ENCODE measurements around the gene MEGF10.

MEGF10 gene

GRCh38 chr5:127375124-127375523 lies 84.5 kb downstream of the MEGF10 start:
- DNase-seq: no peak

DNA sequence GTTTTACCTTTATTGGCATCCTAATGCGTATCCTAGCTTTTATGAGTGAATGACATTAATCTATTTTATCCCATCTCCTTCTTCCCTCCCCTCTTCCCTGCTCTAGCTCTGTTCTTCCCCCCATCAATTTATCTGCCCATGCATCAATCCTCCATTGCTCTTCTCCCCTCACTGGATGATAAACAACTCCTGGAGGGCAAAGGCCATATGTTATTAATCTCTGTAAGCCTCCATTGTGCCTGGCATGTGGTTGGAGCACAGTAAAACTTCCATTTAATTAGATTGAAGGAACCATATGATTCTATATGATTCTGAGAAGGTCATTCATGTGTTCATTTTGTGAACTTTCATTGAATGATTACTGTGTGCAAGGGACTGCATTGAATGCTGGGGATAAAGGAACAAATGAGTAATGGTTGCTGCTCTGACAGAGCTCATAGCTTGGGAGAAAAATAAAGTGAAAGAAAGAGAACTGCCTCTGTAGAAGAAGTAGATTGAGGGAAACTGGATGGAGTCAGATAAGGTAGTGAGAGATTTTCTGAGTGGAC lies 85.0 kb downstream of the MEGF10 start:
- no peak for DNase-seq

DNA sequence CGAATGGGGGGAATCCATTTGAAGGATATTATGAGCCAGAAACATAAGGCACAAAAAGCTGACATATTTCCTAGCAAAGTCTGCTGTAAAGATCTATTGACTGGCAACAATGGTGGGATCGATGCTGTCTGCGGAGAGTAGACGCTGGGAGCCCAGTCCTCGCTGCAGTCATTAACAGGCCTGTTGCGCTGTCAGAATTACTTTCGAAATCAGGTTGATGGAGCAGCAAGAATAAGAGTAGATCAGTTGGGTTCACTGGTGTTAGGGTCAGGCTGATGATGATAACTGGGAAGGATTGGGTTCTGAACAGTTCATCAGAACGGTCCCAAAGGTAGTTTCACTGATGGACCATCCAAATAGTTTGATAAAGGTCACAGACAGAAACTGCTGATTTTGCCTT lies 87.1 kb downstream of the MEGF10 start:
- no peak for DNase-seq

GRCh38 chr5:127385936-127386335 lies 95.3 kb downstream of the MEGF10 start:
- no peak for DNase-seq

- no peak for DNase-seq
Observed at GRCh38 chr5:127386557-127386956, 96.0 kb downstream of the MEGF10 start.

GRCh38 chr5:127389601-127390000 lies 99.0 kb downstream of the MEGF10 start:
- DNase-seq: no peak

DNA sequence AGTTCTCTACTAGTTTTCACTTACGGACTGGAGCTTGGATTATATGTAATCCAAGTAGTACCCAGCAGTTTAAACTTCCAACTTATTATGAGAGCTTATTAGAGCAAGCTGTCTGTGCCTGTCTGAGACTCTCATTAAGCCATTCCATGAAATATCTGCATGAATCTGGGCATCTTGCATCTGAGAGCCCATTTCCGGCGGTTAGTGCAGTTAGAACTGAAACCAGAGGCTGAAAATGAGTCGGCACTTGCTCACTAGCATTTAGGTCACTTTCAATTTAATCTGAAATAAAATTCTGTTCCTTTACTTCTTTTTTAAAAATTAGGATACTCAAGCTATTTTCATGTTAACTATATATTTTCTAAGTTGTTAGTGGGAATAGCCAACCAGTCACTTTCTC lies 102.2 kb downstream of the MEGF10 start:
- DNase-seq: no peak

- no peak for DNase-seq
Observed at GRCh38 chr5:127396490-127397155, 106.0 kb downstream of the MEGF10 start.

GRCh38 chr5:127398508-127398907 lies 107.9 kb downstream of the MEGF10 start:
- no peak for DNase-seq

DNA sequence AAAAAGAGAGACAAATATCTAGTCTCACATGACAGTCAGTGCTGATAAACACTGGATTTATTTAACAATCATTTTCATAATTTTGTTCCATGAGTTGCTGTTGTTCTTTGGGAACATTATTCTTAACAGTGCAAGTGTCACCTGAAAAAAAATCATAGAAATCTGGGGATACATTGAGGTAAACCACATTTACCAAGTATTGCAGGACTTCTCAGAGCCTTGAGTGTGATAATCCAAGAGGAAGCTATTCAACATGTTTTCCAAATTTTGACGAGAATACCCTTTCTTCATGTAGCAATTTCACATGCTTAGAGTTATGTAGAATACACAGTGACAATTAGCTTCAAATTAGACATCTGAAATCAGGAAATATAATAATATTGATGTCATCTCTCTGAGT lies 108.5 kb downstream of the MEGF10 start:
- no peak for DNase-seq

DNA sequence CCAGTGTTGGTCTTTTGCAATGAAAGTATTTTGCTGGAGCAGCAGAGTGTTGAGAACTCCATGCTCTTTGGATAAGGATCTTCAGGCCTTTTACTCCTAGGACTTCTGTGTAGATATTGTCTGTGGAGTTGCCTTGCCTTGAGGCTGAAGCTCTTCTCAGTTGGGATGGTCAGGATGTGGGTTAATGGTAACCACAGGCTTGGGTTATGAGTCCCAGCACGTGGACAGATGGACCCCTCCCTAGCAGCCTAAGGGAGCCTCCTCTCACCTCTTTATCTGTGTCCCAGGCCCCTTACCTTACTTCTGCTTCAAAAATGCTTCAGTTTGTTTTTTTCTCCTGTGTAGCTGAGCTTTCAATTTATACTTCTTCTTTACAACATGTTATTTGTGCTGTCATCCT lies 109.9 kb downstream of the MEGF10 start:
- no peak for DNase-seq

GRCh38 chr5:127400946-127401670 lies 110.5 kb downstream of the MEGF10 start:
- no peak for DNase-seq

GRCh38 chr5:127402361-127402760 lies 111.8 kb downstream of the MEGF10 start:
- DNase-seq: no peak

DNA sequence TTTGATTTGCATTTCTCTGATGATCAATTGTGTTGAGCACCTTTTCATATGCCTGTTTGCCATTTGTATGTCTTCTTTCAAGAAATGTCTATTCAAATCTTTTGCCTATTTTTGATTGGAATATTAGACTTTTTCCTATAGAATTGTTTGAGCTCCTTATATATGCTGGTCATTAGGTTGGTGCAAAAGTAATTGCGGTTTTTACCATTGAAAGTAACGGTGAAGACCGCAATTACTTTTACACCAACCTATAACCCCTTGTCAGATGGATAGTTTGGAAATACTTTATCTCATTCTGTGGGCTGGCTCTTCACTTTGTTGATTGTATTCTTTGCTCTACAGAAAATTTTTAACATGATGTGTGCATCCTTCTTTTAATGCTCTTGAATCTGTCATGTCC lies 113.6 kb downstream of the MEGF10 start:
- DNase-seq: no peak

- DNase-seq: no peak
Observed at GRCh38 chr5:127406326-127407121, 115.9 kb downstream of the MEGF10 start.

DNA sequence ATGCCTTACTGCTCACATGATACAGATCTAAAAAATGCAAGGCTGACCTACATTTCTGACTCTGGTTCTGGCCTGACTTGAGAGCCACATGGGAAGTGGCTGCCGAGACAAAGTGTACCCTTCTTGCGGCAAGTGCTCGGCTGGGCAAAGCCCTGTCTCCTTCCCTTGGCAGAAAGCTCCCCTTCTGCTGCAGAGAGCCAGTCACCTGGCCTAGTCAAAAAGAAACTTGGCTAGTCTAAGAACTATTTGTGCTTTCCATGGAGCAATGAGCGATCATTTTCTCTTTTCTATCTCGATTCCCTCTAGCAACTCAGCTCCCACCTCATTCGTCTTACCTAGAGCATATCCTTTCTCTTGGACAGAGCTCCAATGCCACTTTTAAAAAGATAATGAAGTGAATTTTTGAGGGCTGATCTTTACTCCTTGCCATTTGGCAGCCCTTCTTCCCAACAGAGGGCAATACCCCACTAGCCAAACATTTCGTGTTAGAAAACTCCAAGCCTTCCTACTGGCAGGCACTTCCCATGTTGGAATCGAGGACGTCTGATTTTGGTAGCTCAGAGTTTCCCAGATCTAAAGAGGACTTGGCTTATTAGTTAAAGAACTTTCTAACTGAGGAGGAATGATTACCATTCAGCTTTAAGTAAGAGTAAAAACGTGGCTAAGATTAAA lies 118.8 kb downstream of the MEGF10 start:
- DNase-seq: no peak

GRCh38 chr5:127409921-127410675 lies 119.5 kb downstream of the MEGF10 start:
- DNase-seq: no peak

GRCh38 chr5:127410959-127411358 lies 120.4 kb downstream of the MEGF10 start:
- no peak for DNase-seq

DNA sequence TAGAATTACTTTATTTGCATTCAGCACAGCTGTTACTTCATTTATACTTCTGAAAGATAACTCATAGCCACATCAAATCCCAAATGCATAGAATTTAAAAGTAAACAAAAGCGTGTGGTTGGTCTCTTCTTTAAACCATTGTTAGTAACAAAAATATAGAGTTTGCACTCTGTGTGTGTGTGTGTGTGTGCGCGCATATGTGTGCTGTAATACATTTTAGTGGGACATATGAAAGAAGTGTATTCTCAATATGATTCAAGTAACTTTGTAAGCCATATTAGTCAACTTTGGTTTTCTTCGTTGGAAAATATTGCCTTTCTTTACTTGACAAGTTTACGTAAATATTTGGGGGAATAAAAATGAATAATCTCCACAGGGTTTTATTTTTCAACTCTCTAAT lies 120.8 kb downstream of the MEGF10 start:
- DNase-seq: no peak

- no peak for DNase-seq
Observed at GRCh38 chr5:127412698-127413097, 122.1 kb downstream of the MEGF10 start.

GRCh38 chr5:127415034-127415433 lies 124.4 kb downstream of the MEGF10 start:
- no peak for DNase-seq

GRCh38 chr5:127416906-127417305 lies 126.3 kb downstream of the MEGF10 start:
- no peak for DNase-seq
